Measurements from ENCODE around the gene LRP1-AS.

DNA sequence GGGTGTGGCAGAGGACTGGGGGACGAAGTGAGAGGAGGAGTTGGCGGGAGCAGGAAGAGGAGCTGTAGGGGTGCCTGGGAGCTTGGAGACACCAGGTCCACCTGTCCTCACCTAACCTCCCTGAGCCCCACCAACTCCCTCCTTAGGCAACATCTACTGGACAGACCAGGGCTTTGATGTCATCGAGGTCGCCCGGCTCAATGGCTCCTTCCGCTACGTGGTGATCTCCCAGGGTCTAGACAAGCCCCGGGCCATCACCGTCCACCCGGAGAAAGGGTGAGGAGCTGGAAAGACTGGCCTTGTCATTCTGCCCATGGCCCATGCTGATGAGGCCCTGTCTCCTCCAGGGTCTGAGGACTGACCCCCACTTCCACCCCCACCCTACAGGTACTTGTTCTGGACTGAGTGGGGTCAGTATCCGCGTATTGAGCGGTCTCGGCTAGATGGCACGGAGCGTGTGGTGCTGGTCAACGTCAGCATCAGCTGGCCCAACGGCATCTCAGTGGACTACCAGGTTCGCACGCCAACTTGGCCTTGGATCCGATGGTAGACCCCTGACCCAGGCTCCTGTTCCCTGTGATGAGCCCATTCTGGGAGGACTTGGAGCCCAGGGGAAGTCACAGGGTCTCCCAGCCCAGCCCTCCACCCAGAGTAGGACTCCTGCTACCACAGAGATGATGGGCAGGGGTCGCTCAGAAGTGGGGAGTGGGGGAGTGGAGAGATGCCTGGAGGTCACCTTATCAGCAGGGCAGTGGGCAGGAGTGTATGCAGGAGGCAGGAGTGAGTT is 36.7 kb upstream of the LRP1-AS start:
- TF ChIP-seq, protein P1, sequence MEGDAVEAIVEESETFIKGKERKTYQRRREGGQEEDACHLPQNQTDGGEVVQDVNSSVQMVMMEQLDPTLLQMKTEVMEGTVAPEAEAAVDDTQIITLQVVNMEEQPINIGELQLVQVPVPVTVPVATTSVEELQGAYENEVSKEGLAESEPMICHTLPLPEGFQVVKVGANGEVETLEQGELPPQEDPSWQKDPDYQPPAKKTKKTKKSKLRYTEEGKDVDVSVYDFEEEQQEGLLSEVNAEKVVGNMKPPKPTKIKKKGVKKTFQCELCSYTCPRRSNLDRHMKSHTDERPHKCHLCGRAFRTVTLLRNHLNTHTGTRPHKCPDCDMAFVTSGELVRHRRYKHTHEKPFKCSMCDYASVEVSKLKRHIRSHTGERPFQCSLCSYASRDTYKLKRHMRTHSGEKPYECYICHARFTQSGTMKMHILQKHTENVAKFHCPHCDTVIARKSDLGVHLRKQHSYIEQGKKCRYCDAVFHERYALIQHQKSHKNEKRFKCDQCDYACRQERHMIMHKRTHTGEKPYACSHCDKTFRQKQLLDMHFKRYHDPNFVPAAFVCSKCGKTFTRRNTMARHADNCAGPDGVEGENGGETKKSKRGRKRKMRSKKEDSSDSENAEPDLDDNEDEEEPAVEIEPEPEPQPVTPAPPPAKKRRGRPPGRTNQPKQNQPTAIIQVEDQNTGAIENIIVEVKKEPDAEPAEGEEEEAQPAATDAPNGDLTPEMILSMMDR (IDR thresholded peaks at IDR 0.05) = no peak
- TF ChIP-seq, protein P2, sequence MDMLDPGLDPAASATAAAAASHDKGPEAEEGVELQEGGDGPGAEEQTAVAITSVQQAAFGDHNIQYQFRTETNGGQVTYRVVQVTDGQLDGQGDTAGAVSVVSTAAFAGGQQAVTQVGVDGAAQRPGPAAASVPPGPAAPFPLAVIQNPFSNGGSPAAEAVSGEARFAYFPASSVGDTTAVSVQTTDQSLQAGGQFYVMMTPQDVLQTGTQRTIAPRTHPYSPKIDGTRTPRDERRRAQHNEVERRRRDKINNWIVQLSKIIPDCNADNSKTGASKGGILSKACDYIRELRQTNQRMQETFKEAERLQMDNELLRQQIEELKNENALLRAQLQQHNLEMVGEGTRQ (CRISPR knock-in tag; IDR thresholded peaks at IDR 0.05) = no peak
- no peak for TF ChIP-seq SP1 (CRISPR knock-in tag; conservative IDR thresholded peaks at IDR 0.05)
- TF ChIP-seq, protein P3, sequence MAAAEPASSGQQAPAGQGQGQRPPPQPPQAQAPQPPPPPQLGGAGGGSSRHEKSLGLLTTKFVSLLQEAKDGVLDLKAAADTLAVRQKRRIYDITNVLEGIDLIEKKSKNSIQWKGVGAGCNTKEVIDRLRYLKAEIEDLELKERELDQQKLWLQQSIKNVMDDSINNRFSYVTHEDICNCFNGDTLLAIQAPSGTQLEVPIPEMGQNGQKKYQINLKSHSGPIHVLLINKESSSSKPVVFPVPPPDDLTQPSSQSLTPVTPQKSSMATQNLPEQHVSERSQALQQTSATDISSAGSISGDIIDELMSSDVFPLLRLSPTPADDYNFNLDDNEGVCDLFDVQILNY (CRISPR knock-in tag; IDR thresholded peaks at IDR 0.05) = no peak
- no peak for TF ChIP-seq SMAD3 (CRISPR knock-in tag; IDR thresholded peaks at IDR 0.05; ENCODE audit: borderline replicate concordance)
- TF ChIP-seq, protein P4, sequence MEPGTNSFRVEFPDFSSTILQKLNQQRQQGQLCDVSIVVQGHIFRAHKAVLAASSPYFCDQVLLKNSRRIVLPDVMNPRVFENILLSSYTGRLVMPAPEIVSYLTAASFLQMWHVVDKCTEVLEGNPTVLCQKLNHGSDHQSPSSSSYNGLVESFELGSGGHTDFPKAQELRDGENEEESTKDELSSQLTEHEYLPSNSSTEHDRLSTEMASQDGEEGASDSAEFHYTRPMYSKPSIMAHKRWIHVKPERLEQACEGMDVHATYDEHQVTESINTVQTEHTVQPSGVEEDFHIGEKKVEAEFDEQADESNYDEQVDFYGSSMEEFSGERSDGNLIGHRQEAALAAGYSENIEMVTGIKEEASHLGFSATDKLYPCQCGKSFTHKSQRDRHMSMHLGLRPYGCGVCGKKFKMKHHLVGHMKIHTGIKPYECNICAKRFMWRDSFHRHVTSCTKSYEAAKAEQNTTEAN (CRISPR knock-in tag; IDR thresholded peaks at IDR 0.05) = no peak
- TF ChIP-seq, protein P5, sequence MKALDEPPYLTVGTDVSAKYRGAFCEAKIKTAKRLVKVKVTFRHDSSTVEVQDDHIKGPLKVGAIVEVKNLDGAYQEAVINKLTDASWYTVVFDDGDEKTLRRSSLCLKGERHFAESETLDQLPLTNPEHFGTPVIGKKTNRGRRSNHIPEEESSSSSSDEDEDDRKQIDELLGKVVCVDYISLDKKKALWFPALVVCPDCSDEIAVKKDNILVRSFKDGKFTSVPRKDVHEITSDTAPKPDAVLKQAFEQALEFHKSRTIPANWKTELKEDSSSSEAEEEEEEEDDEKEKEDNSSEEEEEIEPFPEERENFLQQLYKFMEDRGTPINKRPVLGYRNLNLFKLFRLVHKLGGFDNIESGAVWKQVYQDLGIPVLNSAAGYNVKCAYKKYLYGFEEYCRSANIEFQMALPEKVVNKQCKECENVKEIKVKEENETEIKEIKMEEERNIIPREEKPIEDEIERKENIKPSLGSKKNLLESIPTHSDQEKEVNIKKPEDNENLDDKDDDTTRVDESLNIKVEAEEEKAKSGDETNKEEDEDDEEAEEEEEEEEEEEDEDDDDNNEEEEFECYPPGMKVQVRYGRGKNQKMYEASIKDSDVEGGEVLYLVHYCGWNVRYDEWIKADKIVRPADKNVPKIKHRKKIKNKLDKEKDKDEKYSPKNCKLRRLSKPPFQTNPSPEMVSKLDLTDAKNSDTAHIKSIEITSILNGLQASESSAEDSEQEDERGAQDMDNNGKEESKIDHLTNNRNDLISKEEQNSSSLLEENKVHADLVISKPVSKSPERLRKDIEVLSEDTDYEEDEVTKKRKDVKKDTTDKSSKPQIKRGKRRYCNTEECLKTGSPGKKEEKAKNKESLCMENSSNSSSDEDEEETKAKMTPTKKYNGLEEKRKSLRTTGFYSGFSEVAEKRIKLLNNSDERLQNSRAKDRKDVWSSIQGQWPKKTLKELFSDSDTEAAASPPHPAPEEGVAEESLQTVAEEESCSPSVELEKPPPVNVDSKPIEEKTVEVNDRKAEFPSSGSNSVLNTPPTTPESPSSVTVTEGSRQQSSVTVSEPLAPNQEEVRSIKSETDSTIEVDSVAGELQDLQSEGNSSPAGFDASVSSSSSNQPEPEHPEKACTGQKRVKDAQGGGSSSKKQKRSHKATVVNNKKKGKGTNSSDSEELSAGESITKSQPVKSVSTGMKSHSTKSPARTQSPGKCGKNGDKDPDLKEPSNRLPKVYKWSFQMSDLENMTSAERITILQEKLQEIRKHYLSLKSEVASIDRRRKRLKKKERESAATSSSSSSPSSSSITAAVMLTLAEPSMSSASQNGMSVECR (CRISPR knock-in tag; IDR thresholded peaks at IDR 0.05; ENCODE audit: borderline replicate concordance) = no peak
- no peak for TF ChIP-seq NR2C2 (CRISPR knock-in tag; IDR thresholded peaks at IDR 0.05)

Measured in WTC11 (cell line).